Suprapubic skin (tissue), 4 donors: ENCODE data around the gene SPTLC3. TPM values are rescaled to one million over a fixed set of nuclear protein-coding genes. Genes with fewer than 3 reads are reported as not detected.

Experiments used
- DNase-seq, 2 donors: peaks; one replicate each; pipeline ENCODE4 v3.0.0-alpha.2; 2019; ENCODE audit warnings: low spot score in 2 of 2
- H3K27ac ChIP-seq: fragments of 200-600 bp; sonication (generic); one replicate; pipeline ENCODE4 v1.5.1; 2019
- H3K27me3 ChIP-seq: fragments of 200-600 bp; sonication (generic); one replicate; pipeline ENCODE4 v1.5.1; 2019
- H3K36me3 ChIP-seq: fragments of 200-600 bp; sonication (generic); one replicate; pipeline ENCODE4 v1.5.1; 2019
- H3K4me1 ChIP-seq: fragments of 200-600 bp; sonication (generic); one replicate; pipeline ENCODE4 v1.5.1; 2019
- H3K4me3 ChIP-seq: fragments of 200-600 bp; sonication (generic); one replicate; pipeline ENCODE4 v1.5.1; 2019; ENCODE audit warnings: mild to moderate bottlenecking
- H3K9me3 ChIP-seq: fragments of 200-600 bp; sonication (generic); one replicate; pipeline ENCODE4 v1.5.1; 2019
- EP300 ChIP-seq: sonication (generic); formaldehyde crosslinking; IDR thresholded peaks from one replicate; pipeline ENCODE4 v1.6.1; 2017; ENCODE audit warnings: antibody characterized with exemption
- POLR2A ChIP-seq, 2 donors: fragments of 450-650 bp; IDR thresholded peaks; one replicate each; pipeline ENCODE4 v1.6.1; 2017; ENCODE audit warnings: antibody characterized with exemption in 2 of 2, mild to moderate bottlenecking in 2 of 2, moderate library complexity in 2 of 2
- POLR2AphosphoS5 ChIP-seq, 3 donors: sonication (generic); formaldehyde crosslinking; IDR thresholded peaks; one replicate each; pipeline ENCODE4 v1.6.1; 2017; ENCODE audit warnings: antibody characterized with exemption in 3 of 3
- WGBS: methylation state at CpG from one replicate; pipeline ENCODE4 v1.1.5; 2018; 5-methylcytosine and 5-hydroxymethylcytosine counted together
- total RNA-seq, 4 donors: library from RNA; depleted of rRNA; stranded (reverse); fragments of >200 nt; gene quantifications; one replicate each; pipeline ENCODE4 v1.1.0, GENCODE V29; 2016
- TF ChIP-seq, protein P1 (sequence below), 2 donors: fragments of 200-600 bp in 1 of 2; fragments of 450-650 bp in 1 of 2; sonication (generic) in 1 of 2; IDR thresholded peaks; one replicate each; pipeline ENCODE4 v1.5.1; 2016 to 2019; ENCODE audit warnings: antibody characterized with exemption in 2 of 2, mild to moderate bottlenecking in 1 of 2, moderate library complexity in 1 of 2

The SPTLC3 gene
- total RNA-seq, 4 donors from 2014 or later: 54.1 to 83.0 (median 64.7) TPM

DNA sequence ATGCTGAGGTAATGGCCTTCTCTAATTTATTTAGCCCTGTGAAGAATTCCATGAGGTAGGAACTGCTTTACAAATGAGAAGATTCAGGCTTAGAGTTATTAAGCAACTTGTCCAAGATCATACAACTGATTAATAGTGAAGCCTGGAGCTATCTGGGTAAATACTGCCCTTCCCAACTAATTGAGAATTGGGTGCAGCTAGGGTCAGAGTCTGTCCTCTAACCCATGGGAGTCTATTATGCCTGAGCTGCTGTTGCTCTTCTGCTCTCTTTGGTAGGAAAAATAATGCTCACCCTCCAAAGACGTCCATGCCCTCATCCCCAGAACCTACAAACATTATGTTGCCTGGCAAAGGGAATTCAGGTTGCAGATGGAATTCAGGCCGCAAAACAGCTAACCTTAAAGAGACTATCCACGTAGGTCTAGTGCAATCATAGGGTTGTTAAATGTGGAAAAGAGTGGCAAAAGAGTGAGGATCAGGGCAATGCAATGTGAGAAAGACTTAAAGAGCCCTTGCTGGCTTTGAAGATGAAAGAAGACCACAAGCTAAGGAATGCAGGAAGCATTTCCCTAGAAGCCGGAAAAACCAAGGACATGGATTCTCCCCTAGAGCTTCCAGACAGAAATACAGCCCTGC, 90.1 kb downstream of the SPTLC3 start:
- peaks cover 9% of the 10 kb centered on the region for H3K36me3 ChIP-seq
- no peak for TF ChIP-seq POLR2A (IDR thresholded peaks at IDR 0.05)
- no peak for TF ChIP-seq EP300
- TF ChIP-seq POLR2AphosphoS5 (IDR thresholded peaks at IDR 0.05): no peak
- TF ChIP-seq, protein P1, sequence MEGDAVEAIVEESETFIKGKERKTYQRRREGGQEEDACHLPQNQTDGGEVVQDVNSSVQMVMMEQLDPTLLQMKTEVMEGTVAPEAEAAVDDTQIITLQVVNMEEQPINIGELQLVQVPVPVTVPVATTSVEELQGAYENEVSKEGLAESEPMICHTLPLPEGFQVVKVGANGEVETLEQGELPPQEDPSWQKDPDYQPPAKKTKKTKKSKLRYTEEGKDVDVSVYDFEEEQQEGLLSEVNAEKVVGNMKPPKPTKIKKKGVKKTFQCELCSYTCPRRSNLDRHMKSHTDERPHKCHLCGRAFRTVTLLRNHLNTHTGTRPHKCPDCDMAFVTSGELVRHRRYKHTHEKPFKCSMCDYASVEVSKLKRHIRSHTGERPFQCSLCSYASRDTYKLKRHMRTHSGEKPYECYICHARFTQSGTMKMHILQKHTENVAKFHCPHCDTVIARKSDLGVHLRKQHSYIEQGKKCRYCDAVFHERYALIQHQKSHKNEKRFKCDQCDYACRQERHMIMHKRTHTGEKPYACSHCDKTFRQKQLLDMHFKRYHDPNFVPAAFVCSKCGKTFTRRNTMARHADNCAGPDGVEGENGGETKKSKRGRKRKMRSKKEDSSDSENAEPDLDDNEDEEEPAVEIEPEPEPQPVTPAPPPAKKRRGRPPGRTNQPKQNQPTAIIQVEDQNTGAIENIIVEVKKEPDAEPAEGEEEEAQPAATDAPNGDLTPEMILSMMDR (IDR thresholded peaks at IDR 0.05): no peak
- peak overlapping the region; percentile 56 for H3K27ac ChIP-seq
- H3K27me3 ChIP-seq: no peaks in the 10 kb centered on the region
- no peak for DNase-seq
- no peaks in the 10 kb centered on the region for H3K9me3 ChIP-seq
- WGBS: 93% methylated on average over 4 of the region's 4 CpGs
- H3K4me3 ChIP-seq: no peak overlapping the region
- H3K4me1 ChIP-seq: peaks cover 11% of the 10 kb centered on the region

DNA sequence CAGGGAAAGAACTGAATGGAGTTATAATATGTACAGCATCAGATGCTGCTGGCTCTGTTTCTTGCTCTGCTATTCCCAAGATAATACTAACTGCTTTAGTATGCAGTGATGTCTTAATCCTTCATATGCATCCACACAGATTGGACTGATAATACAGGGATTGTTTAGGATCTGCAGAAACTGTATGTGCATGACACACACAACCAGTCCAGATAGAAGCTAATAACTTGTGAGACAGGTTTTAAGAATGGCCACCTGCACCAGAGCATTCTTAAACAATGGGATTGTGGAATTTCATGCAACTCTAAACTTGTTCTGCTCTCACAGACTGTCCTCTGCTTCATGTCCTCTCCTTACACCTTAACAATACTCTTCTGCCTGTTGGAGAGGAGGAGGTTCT, 90.9 kb downstream of the SPTLC3 start:
- Histone ChIP-seq H3K4me3 (no peak overlapping the region), H3K36me3 (peaks cover 4% of the 10 kb centered on the region), H3K9me3 (no peaks in the 10 kb centered on the region), H3K27me3 (no peaks in the 10 kb centered on the region), H3K4me1 (peaks cover 11% of the 10 kb centered on the region), H3K27ac (peak overlapping the region; percentile 56)
- TF ChIP-seq POLR2A (IDR thresholded peaks at IDR 0.05) (no peak), POLR2AphosphoS5 (IDR thresholded peaks at IDR 0.05) (no peak), EP300 (no peak)
- TF ChIP-seq, protein P1 (IDR thresholded peaks at IDR 0.05): no peak
- DNase-seq: no peak

DNA sequence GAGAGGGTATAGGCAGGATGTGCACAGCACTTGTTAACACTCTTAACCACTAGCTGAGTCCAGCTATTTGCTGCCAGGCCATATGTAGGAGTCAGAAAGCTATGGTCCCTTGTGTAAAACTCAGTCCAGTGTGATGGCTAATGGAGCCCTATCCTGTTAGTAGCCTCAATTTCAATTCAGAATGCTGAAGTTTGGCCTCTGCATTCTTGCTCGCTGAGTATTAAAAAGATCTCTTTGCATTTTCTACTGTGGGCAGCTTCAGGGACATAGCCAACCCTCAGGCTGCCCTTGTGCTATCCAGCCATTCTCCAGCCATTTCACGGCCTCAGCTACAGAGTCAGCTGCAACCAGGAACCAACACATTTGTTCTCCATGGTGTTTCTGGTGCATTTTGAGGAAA, 92.5 kb downstream of the SPTLC3 start:
- TF ChIP-seq POLR2A (IDR thresholded peaks at IDR 0.05) (no peak), POLR2AphosphoS5 (IDR thresholded peaks at IDR 0.05) (no peak), EP300 (no peak)
- TF ChIP-seq, protein P1 (IDR thresholded peaks at IDR 0.05): no peak
- H3K4me1 ChIP-seq: peaks cover 15% of the 10 kb centered on the region
- H3K36me3 ChIP-seq: no peaks in the 10 kb centered on the region
- H3K9me3 ChIP-seq: no peaks in the 10 kb centered on the region
- DNase-seq: no peak
- no peak overlapping the region for H3K4me3 ChIP-seq
- H3K27me3 ChIP-seq: no peaks in the 10 kb centered on the region
- 100% methylated on average over 2 of the region's 2 CpGs for WGBS
- H3K27ac ChIP-seq: no peak overlapping the region

DNA sequence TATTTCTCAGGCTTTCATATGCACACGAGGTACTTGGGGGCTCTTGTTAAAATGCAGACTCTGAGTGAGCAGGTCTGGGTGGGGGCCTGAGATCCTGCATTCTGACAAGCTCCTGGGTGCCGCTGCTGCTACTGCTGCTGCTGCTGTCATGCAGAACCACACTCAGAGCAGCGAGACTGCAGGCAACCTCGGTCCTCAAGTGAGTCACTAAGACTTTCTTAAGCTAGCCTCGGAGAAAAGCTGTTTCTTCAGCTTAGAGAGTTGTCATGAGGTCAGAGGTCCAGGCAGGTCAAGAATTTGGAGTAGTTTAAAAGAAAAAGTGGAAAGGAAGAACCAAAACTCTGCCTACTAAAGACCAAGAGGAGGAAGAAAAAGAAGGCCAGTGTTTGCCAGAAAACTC, 92.9 kb downstream of the SPTLC3 start:
- no peak for DNase-seq
- Histone ChIP-seq H3K4me3 (no peak overlapping the region), H3K27ac (no peak overlapping the region), H3K27me3 (no peaks in the 10 kb centered on the region), H3K9me3 (no peaks in the 10 kb centered on the region), H3K36me3 (no peaks in the 10 kb centered on the region), H3K4me1 (peaks cover 15% of the 10 kb centered on the region)
- TF ChIP-seq POLR2A (IDR thresholded peaks at IDR 0.05): no peak
- TF ChIP-seq POLR2AphosphoS5 (IDR thresholded peaks at IDR 0.05): no peak
- TF ChIP-seq, protein P1 (IDR thresholded peaks at IDR 0.05): no peak
- TF ChIP-seq EP300: no peak
- 84% methylated on average over 5 of the region's 5 CpGs for WGBS

DNA sequence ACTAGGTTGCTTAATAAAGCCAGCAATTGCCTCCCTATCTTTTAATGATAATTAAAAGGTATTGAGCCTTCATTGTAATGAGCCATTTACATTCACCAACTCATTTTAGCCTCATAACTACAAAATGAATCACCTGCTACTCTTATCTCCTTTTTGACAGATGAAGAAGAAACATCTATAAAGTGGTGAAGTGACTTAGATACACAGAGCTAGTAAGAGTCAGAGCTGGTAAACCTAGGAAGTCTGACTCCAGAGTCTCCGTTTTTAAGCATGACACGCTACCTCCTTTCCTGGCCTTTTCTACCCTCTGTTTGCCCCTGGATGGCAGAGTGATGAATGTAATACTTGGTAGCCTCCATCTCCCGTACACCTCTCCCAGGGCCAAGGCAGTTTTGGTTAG, 93.5 kb downstream of the SPTLC3 start:
- Histone ChIP-seq H3K36me3 (no peaks in the 10 kb centered on the region), H3K4me1 (peaks cover 15% of the 10 kb centered on the region), H3K27me3 (no peaks in the 10 kb centered on the region), H3K27ac (no peak overlapping the region), H3K4me3 (no peak overlapping the region), H3K9me3 (no peaks in the 10 kb centered on the region)
- no peak for TF ChIP-seq POLR2AphosphoS5 (IDR thresholded peaks at IDR 0.05)
- TF ChIP-seq, protein P1 (IDR thresholded peaks at IDR 0.05): no peak
- TF ChIP-seq EP300: no peak
- no peak for TF ChIP-seq POLR2A (IDR thresholded peaks at IDR 0.05)
- 88% methylated on average over 3 of the region's 3 CpGs for WGBS
- no peak for DNase-seq
